GM20431 (cell line): ENCODE data around the gene EFCC1.
"Not testable (repeated sequence)": the region's sequence is repeated elsewhere in the genome, so short reads cannot be mapped to it uniquely, and the experiment has no call there.

ENCODE experiments used
- in situ Hi-C: fragments of 300-500 bp; cut with MseI, MboI; formaldehyde crosslinking; loops from one replicate; pipeline ENCODE4 v1.15.0; 2020; ENCODE audit warnings: low sequenced_read_pairs; ENCODE audit not compliant: unreplicated experiment

Gene EFCC1

GRCh38 chr3:129067719-129068118 lies 66.6 kb downstream of the EFCC1 start:
- in situ Hi-C loops, result not testable (repeated sequence)

- in situ Hi-C loops, result no loop called here
These were observed 67.3 kb downstream of the EFCC1 start for GRCh38 chr3:129068291-129068886.

- in situ Hi-C loops, result not testable (repeated sequence)
These were observed 68.4 kb downstream of the EFCC1 start for GRCh38 chr3:129069313-129070085.

- in situ Hi-C loops, result no loop called here
These were observed 69.2 kb downstream of the EFCC1 start for GRCh38 chr3:129070086-129070885.

GRCh38 chr3:129077222-129077621 lies 76.1 kb downstream of the EFCC1 start:
- in situ Hi-C loops, result no loop called here

- in situ Hi-C loops, result no loop called here
These were observed 77.4 kb downstream of the EFCC1 start for GRCh38 chr3:129078510-129078909.

GRCh38 chr3:129081503-129081902 lies 80.4 kb downstream of the EFCC1 start:
- in situ Hi-C loops, result no loop called here

- in situ Hi-C loops, result no loop called here
These were observed 80.9 kb downstream of the EFCC1 start for GRCh38 chr3:129082026-129082425.

GRCh38 chr3:129084501-129084900 lies 83.4 kb downstream of the EFCC1 start:
- in situ Hi-C loops, result no loop called here

- in situ Hi-C loops, result no loop called here
These were observed 84.1 kb downstream of the EFCC1 start for GRCh38 chr3:129085165-129085715.

GRCh38 chr3:129085818-129086217 lies 84.7 kb downstream of the EFCC1 start:
- in situ Hi-C loops, result no loop called here

- in situ Hi-C loops, result no loop called here
These were observed 86.1 kb downstream of the EFCC1 start for GRCh38 chr3:129087138-129087702.

- in situ Hi-C loops, result not testable (repeated sequence)
These were observed 86.8 kb downstream of the EFCC1 start for GRCh38 chr3:129087904-129088303.

- in situ Hi-C loops, result not testable (repeated sequence)
These were observed 87.2 kb downstream of the EFCC1 start for GRCh38 chr3:129088312-129088711.
